ENCODE results near the gene POLR2B. TPM values are rescaled to one million over a fixed set of nuclear protein-coding genes. Genes with fewer than 3 reads are reported as not detected.
"Not testable (repeated sequence)": the region's sequence is repeated elsewhere in the genome, so short reads cannot be mapped to it uniquely, and the experiment has no call there.

POLR2B gene
- total RNA-seq, 2 experiments from 2014 or later: 106 to 144 TPM

DNA sequence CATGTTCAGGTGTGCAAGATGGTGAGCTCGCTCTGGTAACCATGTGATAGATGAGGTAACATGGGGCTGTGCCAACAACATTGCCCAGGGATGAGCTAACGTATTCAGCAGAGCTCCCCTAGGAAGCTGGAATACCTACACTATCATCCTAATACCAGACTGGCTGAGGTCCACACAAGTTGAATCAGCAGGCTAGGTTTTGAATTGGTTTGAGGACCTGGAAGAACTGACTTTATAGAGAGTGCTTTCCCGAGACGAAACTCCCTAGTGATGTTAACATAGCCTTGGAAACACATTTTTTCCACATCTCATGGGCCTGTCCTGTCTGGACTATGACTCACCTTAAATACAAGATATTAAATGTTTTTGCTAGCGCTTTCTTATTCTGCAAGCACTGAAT is 74.8 kb downstream of the POLR2B start:
- Histone ChIP-seq H3K9me3 (ENCODE audit: low read length) (no peaks in the 10 kb centered on the region), H3K4me2 (ENCODE audit: low read length) (no peak overlapping the region), H3K9me2 (ENCODE audit: insufficient read depth, low read length) (no peaks in the 10 kb centered on the region), H3K79me2 (ENCODE audit: insufficient read depth, low read depth, low read length) (no peaks in the 10 kb centered on the region), H2AFZ (ENCODE audit: low read length) (no peak overlapping the region), H3K36me3 (ENCODE audit: insufficient read depth, low read length) (no peaks in the 10 kb centered on the region), H3K4me1 (ENCODE audit: insufficient read depth, low read length, poor library complexity, severe bottlenecking) (no peaks in the 10 kb centered on the region), H3K4me3 (ENCODE audit: low read depth, low read length, poor library complexity, severe bottlenecking) (no peak overlapping the region), H4K20me1 (ENCODE audit: insufficient read depth, low read length) (no peaks in the 10 kb centered on the region), H3K27ac (ENCODE audit: low read depth, low read length, poor library complexity, severe bottlenecking) (no peak overlapping the region)
- POLR2A ChIA-PET: interaction anchor here (0.7 kb wide), 1 partner anchor 946 kb away, joined by 3 read pairs; no protein-coding TSS in a partner anchor
- CTCF ChIA-PET (ENCODE audit: unreplicated experiment): no interaction called here
- no TSS peak for BruUV-seq (replicated peaks)
- no peak for DNase-seq (ENCODE audit: low spot score)
- TF ChIP-seq, protein P1, sequence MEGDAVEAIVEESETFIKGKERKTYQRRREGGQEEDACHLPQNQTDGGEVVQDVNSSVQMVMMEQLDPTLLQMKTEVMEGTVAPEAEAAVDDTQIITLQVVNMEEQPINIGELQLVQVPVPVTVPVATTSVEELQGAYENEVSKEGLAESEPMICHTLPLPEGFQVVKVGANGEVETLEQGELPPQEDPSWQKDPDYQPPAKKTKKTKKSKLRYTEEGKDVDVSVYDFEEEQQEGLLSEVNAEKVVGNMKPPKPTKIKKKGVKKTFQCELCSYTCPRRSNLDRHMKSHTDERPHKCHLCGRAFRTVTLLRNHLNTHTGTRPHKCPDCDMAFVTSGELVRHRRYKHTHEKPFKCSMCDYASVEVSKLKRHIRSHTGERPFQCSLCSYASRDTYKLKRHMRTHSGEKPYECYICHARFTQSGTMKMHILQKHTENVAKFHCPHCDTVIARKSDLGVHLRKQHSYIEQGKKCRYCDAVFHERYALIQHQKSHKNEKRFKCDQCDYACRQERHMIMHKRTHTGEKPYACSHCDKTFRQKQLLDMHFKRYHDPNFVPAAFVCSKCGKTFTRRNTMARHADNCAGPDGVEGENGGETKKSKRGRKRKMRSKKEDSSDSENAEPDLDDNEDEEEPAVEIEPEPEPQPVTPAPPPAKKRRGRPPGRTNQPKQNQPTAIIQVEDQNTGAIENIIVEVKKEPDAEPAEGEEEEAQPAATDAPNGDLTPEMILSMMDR (conservative IDR thresholded peaks at IDR 0.05; ENCODE audit: low read length): no peak
- no peak for TF ChIP-seq EZH2phosphoT487 (IDR thresholded peaks at IDR 0.05; ENCODE audit: borderline replicate concordance, low read depth, low read length)
- intact Hi-C loops (cut with micrococcal nuclease; ENCODE audit: unreplicated experiment): no loop called here

DNA sequence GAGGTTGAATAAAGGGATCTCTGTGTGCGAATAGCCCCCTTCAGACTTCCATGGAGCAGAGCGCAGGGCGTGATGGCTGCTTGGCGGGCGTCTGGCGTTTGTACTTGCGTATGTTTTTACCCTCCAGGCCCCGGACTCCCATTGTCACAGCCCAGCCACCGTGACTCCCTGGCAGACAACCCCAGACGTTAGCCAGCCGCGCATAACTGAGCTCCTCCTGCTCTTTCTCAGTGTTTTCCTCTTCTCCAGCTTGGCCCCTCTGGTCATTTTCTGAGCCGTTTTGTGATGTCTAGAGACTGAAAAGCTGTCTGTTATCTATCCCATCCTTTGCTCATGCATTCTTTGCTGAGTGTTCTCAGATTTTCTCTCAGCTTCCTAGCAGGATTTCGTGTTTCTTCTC is 77.2 kb downstream of the POLR2B start:
- intact Hi-C loops (cut with micrococcal nuclease; ENCODE audit: unreplicated experiment): no loop called here
- TF ChIP-seq, protein P1 (conservative IDR thresholded peaks at IDR 0.05; ENCODE audit: low read length): no peak
- no peak for TF ChIP-seq EZH2phosphoT487 (IDR thresholded peaks at IDR 0.05; ENCODE audit: borderline replicate concordance, low read depth, low read length)
- no peak for DNase-seq (ENCODE audit: low spot score)
- no peaks in the 10 kb centered on the region for H3K9me2 ChIP-seq (ENCODE audit: insufficient read depth, low read length)
- H3K36me3 ChIP-seq (ENCODE audit: insufficient read depth, low read length): no peaks in the 10 kb centered on the region
- no peaks in the 10 kb centered on the region for H3K4me1 ChIP-seq (ENCODE audit: insufficient read depth, low read length, poor library complexity, severe bottlenecking)
- no peak overlapping the region for H3K4me2 ChIP-seq (ENCODE audit: low read length)
- ChIA-PET CTCF (ENCODE audit: unreplicated experiment) (no interaction called here), POLR2A (no interaction called here)
- H3K9me3 ChIP-seq (ENCODE audit: low read length): no peaks in the 10 kb centered on the region
- H3K4me3 ChIP-seq (ENCODE audit: low read depth, low read length, poor library complexity, severe bottlenecking): no peak overlapping the region
- BruUV-seq (replicated peaks): no TSS peak
- H3K79me2 ChIP-seq (ENCODE audit: insufficient read depth, low read depth, low read length): no peaks in the 10 kb centered on the region
- H2AFZ ChIP-seq (ENCODE audit: low read length): no peak overlapping the region
- H4K20me1 ChIP-seq (ENCODE audit: insufficient read depth, low read length): no peaks in the 10 kb centered on the region
- H3K27ac ChIP-seq (ENCODE audit: low read depth, low read length, poor library complexity, severe bottlenecking): no peak overlapping the region

DNA sequence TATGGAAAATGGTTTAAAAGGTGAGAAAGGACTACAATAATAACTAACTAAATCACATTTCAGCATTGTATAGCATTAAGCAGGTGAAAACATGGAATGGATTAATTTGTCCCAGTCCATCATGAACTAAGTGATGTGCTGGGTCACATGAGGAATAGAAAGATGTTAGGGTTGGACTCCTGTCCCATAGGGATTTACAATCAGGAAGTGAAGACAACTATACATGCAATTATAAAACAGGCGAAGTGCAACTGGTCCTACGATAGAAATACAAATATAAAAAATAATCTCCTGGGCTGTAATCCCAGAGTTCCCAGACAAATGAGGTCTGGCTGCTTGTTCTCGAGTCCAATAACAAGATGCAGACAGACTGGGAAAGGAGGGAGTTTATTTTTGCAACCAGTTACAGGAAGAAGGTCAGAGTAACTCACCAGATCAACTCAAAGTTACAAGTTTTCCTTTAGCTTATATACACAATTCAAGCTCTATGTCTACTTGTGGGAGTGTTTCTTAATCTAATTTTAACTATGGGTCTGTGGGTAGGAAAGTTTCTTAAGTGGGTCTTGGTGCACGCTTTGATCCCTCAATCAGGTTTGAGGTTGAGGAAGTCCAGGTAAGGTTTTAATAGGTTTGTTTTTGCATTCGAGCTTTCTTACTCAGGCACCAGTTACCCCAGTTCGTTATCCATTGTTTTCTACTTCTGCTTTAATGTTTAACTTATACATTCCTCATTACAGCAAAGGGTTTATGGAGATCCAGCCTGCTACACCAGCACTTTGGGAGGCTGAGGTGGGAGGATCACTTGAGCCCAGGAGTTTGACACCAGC is 81.4 kb downstream of the POLR2B start:
- POLR2A ChIA-PET: interaction anchor here (0.6 to 0.9 kb wide), 2 partner anchors 16 to 111 kb away, joined by 3 to 4 read pairs; no protein-coding TSS in a partner anchor
- DNase-seq (ENCODE audit: low spot score): no peak
- Histone ChIP-seq H3K36me3 (ENCODE audit: insufficient read depth, low read length) (no peaks in the 10 kb centered on the region), H3K9me3 (ENCODE audit: low read length) (no peaks in the 10 kb centered on the region), H3K4me2 (ENCODE audit: low read length) (no peak overlapping the region), H2AFZ (ENCODE audit: low read length) (no peak overlapping the region), H3K9me2 (ENCODE audit: insufficient read depth, low read length) (no peaks in the 10 kb centered on the region), H4K20me1 (ENCODE audit: insufficient read depth, low read length) (no peaks in the 10 kb centered on the region), H3K4me1 (ENCODE audit: insufficient read depth, low read length, poor library complexity, severe bottlenecking) (no peaks in the 10 kb centered on the region), H3K27ac (ENCODE audit: low read depth, low read length, poor library complexity, severe bottlenecking) (no peak overlapping the region), H3K79me2 (ENCODE audit: insufficient read depth, low read depth, low read length) (no peaks in the 10 kb centered on the region), H3K4me3 (ENCODE audit: low read depth, low read length, poor library complexity, severe bottlenecking) (no peak overlapping the region)
- intact Hi-C loops (cut with micrococcal nuclease; ENCODE audit: unreplicated experiment): no loop called here
- no peak for TF ChIP-seq EZH2phosphoT487 (IDR thresholded peaks at IDR 0.05; ENCODE audit: borderline replicate concordance, low read depth, low read length)
- TF ChIP-seq, protein P1 (conservative IDR thresholded peaks at IDR 0.05; ENCODE audit: low read length): no peak
- CTCF ChIA-PET (ENCODE audit: unreplicated experiment): interaction anchor here (0.6 kb wide), 1 partner anchor 1090 kb away, joined by 3 read pairs; no protein-coding TSS in a partner anchor
- BruUV-seq (replicated peaks): no TSS peak

DNA sequence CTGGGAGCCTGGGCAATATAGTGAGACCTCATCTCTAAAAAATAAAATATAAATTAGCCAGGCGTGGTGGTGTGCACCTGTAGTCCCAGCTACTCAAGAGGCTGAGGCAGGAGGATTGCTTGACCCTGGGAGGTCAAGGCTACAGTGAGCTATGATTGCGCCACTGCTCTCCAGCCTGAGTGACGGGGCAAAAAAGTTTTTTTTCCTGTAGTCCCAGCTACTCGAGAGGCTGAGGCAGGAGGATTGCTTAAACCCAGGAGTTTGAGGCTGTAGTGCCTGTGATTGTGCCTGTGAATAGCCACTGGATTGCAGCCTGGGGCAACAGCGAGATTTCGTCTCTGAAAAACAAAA is 82.0 kb downstream of the POLR2B start:
- H3K4me1 ChIP-seq (ENCODE audit: insufficient read depth, low read length, poor library complexity, severe bottlenecking); H3K9me2 ChIP-seq (ENCODE audit: insufficient read depth, low read length); H3K79me2 ChIP-seq (ENCODE audit: insufficient read depth, low read depth, low read length); H3K27ac ChIP-seq (ENCODE audit: low read depth, low read length, poor library complexity, severe bottlenecking); H3K4me2 ChIP-seq (ENCODE audit: low read length); BruUV-seq (replicated peaks); H2AFZ ChIP-seq (ENCODE audit: low read length); intact Hi-C loops (cut with micrococcal nuclease; ENCODE audit: unreplicated experiment); H3K9me3 ChIP-seq (ENCODE audit: low read length); H3K4me3 ChIP-seq (ENCODE audit: low read depth, low read length, poor library complexity, severe bottlenecking); H3K36me3 ChIP-seq (ENCODE audit: insufficient read depth, low read length); DNase-seq (ENCODE audit: low spot score); H4K20me1 ChIP-seq (ENCODE audit: insufficient read depth, low read length): not testable (repeated sequence)
- ChIA-PET CTCF (ENCODE audit: unreplicated experiment) (interaction anchor here (0.6 kb wide), 1 partner anchor 1091 kb away, joined by 3 read pairs; no protein-coding TSS in a partner anchor), POLR2A (interaction anchor here (0.6 to 0.9 kb wide), 2 partner anchors 15 to 111 kb away, joined by 3 to 4 read pairs; no protein-coding TSS in a partner anchor)

Data from OCI-LY7 (cell line).